WTC11 (cell line): ENCODE data around the gene METTL24.

Source experiments
- CREB1 ChIP-seq: sonication (generic); formaldehyde crosslinking; IDR thresholded peaks from 2 replicates; pipeline ENCODE4 v1.8.0; 2023; ENCODE audit warnings: mild to moderate bottlenecking, missing genetic modification reagents
- CTCF ChIP-seq: fragments of 200-600 bp; IDR thresholded peaks from 2 replicates; pipeline ENCODE4 v1.8.0; 2022; ENCODE audit warnings: antibody characterized with exemption
- GABPB1 ChIP-seq: sonication (generic); formaldehyde crosslinking; IDR thresholded peaks from 2 replicates; pipeline ENCODE4 v1.8.1; 2023; ENCODE audit warnings: mild to moderate bottlenecking, missing genetic modification reagents
- MYBL2 ChIP-seq: sonication (generic); formaldehyde crosslinking; IDR thresholded peaks from 2 replicates; pipeline ENCODE4 v1.8.1; 2023; ENCODE audit warnings: mild to moderate bottlenecking, moderate library complexity, missing genetic modification reagents
- ZNF423 ChIP-seq: fragments of 250-450 bp; sonication (Bioruptor Pico); IDR thresholded peaks from 2 replicates; pipeline ENCODE4 v2.1.2; 2022; ENCODE audit warnings: mild to moderate bottlenecking, moderate library complexity
- TF ChIP-seq, protein P1 (sequence below): sonication (generic); formaldehyde crosslinking; IDR thresholded peaks from 2 replicates; pipeline ENCODE4 v1.8.1; 2023; ENCODE audit warnings: mild to moderate bottlenecking, missing genetic modification reagents

GRCh38 chr6:110284855-110285254 is 73.3 kb downstream of the METTL24 start:
- TF ChIP-seq ZNF423 (CRISPR knock-in tag) (no peak), CREB1 (CRISPR knock-in tag) (no peak), GABPB1 (CRISPR knock-in tag) (no peak), CTCF (no peak), MYBL2 (CRISPR knock-in tag) (no peak)
- TF ChIP-seq, protein P1, sequence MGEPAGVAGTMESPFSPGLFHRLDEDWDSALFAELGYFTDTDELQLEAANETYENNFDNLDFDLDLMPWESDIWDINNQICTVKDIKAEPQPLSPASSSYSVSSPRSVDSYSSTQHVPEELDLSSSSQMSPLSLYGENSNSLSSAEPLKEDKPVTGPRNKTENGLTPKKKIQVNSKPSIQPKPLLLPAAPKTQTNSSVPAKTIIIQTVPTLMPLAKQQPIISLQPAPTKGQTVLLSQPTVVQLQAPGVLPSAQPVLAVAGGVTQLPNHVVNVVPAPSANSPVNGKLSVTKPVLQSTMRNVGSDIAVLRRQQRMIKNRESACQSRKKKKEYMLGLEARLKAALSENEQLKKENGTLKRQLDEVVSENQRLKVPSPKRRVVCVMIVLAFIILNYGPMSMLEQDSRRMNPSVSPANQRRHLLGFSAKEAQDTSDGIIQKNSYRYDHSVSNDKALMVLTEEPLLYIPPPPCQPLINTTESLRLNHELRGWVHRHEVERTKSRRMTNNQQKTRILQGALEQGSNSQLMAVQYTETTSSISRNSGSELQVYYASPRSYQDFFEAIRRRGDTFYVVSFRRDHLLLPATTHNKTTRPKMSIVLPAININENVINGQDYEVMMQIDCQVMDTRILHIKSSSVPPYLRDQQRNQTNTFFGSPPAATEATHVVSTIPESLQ (CRISPR knock-in tag): no peak
